Activated CD4-positive, alpha-beta memory T cell treated with anti-CD3 and anti-CD28 coated beads for 36 hours (primary cell): ENCODE data around the gene RPS6KC1. TPM values are rescaled to one million over a fixed set of nuclear protein-coding genes. Genes with fewer than 3 reads are reported as not detected.
"Not testable (repeated sequence)": the region's sequence is repeated elsewhere in the genome, so short reads cannot be mapped to it uniquely, and the experiment has no call there.

Experiments
- CTCF ChIA-PET: fragments of 350-600 bp; sonication (Branson Sonifier 250); formaldehyde crosslinking; loops from one replicate; lab custom pipeline; 2021; ENCODE audit warnings: antibody characterized with exemption, inconsistent platforms; lab: Charles Lee
- POLR2A ChIA-PET: fragments of 350-600 bp; sonication (Branson Sonifier 250); formaldehyde crosslinking; loops from one replicate; lab custom pipeline; 2021; ENCODE audit warnings: antibody characterized with exemption; lab: Charles Lee
- DNase-seq: peaks from one replicate; pipeline ENCODE4 v3.0.0-alpha.2; 2020
- H3K27ac Mint-ChIP-seq: one replicate; pipeline ENCODE4 v1.8.0; 2021; ENCODE audit warnings: mixed read lengths
- H3K27me3 Mint-ChIP-seq: one replicate; pipeline ENCODE4 v1.8.0; 2021; ENCODE audit warnings: mixed read lengths
- H3K36me3 Mint-ChIP-seq: one replicate; pipeline ENCODE4 v1.8.0; 2021; ENCODE audit warnings: mixed read lengths
- H3K4me1 Mint-ChIP-seq: one replicate; pipeline ENCODE4 v1.8.0; 2021; ENCODE audit warnings: low read depth, mixed read lengths
- H3K4me3 Mint-ChIP-seq: one replicate; pipeline ENCODE4 v1.8.0; 2021; ENCODE audit warnings: mild to moderate bottlenecking, mixed read lengths
- H3K9me3 Mint-ChIP-seq: one replicate; pipeline ENCODE4 v1.8.0; 2021; ENCODE audit warnings: mixed read lengths
- intact Hi-C: fragments of 100-400 bp; cut with micrococcal nuclease; formaldehyde crosslinking; loops from one replicate; pipeline ENCODE4 v1.15.1; 2023
- total RNA-seq, 2 experiments: library from RNA; stranded (reverse); gene quantifications; one replicate each; pipeline ENCODE4 v1.2.3, GENCODE V29; 2021

Gene RPS6KC1
- total RNA-seq, 2 experiments from 2014 or later = 5.9 to 6.7 TPM

- intact Hi-C loops = no loop called here
- CTCF ChIA-PET = no interaction called here
- H3K4me3 Mint-ChIP-seq = no peak overlapping the region
- no peaks in the 10 kb centered on the region for H3K27me3 Mint-ChIP-seq
- H3K9me3 Mint-ChIP-seq = no peaks in the 10 kb centered on the region
- H3K4me1 Mint-ChIP-seq = no peaks in the 10 kb centered on the region
- H3K36me3 Mint-ChIP-seq = peaks cover 13% of the 10 kb centered on the region
- POLR2A ChIA-PET = no interaction called here
- DNase-seq = no peak
- no peak overlapping the region for H3K27ac Mint-ChIP-seq
These were observed 120.7 kb downstream of the RPS6KC1 start for GRCh38 chr1:213171711-213172110.

GRCh38 chr1:213176341-213176740, 125.3 kb downstream of the RPS6KC1 start:
- Mint-ChIP-seq H3K27me3 (no peaks in the 10 kb centered on the region), H3K36me3 (peaks cover 36% of the 10 kb centered on the region), H3K27ac (no peak overlapping the region), H3K4me3 (no peak overlapping the region), H3K9me3 (no peaks in the 10 kb centered on the region), H3K4me1 (no peaks in the 10 kb centered on the region)
- intact Hi-C loops = no loop called here
- POLR2A ChIA-PET = no interaction called here
- no peak for DNase-seq
- CTCF ChIA-PET = no interaction called here

GRCh38 chr1:213179784-213180183, 128.7 kb downstream of the RPS6KC1 start:
- no peak overlapping the region for H3K27ac Mint-ChIP-seq
- no peaks in the 10 kb centered on the region for H3K4me1 Mint-ChIP-seq
- POLR2A ChIA-PET = no interaction called here
- H3K36me3 Mint-ChIP-seq = peaks cover 45% of the 10 kb centered on the region
- intact Hi-C loops = no loop called here
- DNase-seq = no peak
- peaks cover 12% of the 10 kb centered on the region for H3K9me3 Mint-ChIP-seq
- CTCF ChIA-PET = no interaction called here
- no peak overlapping the region for H3K4me3 Mint-ChIP-seq
- H3K27me3 Mint-ChIP-seq = no peaks in the 10 kb centered on the region

- Mint-ChIP-seq H3K4me3 (no peak overlapping the region), H3K4me1 (no peaks in the 10 kb centered on the region), H3K36me3 (peaks cover 51% of the 10 kb centered on the region), H3K27me3 (no peaks in the 10 kb centered on the region), H3K9me3 (peaks cover 19% of the 10 kb centered on the region), H3K27ac (no peak overlapping the region)
- no peak for DNase-seq
- intact Hi-C loops = no loop called here
- ChIA-PET POLR2A (no interaction called here), CTCF (no interaction called here)
These were observed 129.8 kb downstream of the RPS6KC1 start for GRCh38 chr1:213180833-213181232.

GRCh38 chr1:213183036-213183672, 132.1 kb downstream of the RPS6KC1 start:
- intact Hi-C loops = no loop called here
- no peak overlapping the region for H3K4me3 Mint-ChIP-seq
- H3K27me3 Mint-ChIP-seq = no peaks in the 10 kb centered on the region
- CTCF ChIA-PET = no interaction called here
- H3K9me3 Mint-ChIP-seq = peaks cover 33% of the 10 kb centered on the region
- H3K27ac Mint-ChIP-seq = no peak overlapping the region
- peaks cover 55% of the 10 kb centered on the region for H3K36me3 Mint-ChIP-seq
- H3K4me1 Mint-ChIP-seq = no peaks in the 10 kb centered on the region
- DNase-seq = no peak
- POLR2A ChIA-PET = no interaction called here

GRCh38 chr1:213186168-213186567, 135.1 kb downstream of the RPS6KC1 start:
- no peak for DNase-seq
- H3K27me3 Mint-ChIP-seq = no peaks in the 10 kb centered on the region
- no peak overlapping the region for H3K27ac Mint-ChIP-seq
- peaks cover 51% of the 10 kb centered on the region for H3K36me3 Mint-ChIP-seq
- intact Hi-C loops = no loop called here
- no peak overlapping the region for H3K4me3 Mint-ChIP-seq
- no peaks in the 10 kb centered on the region for H3K4me1 Mint-ChIP-seq
- peaks cover 47% of the 10 kb centered on the region for H3K9me3 Mint-ChIP-seq
- ChIA-PET CTCF (no interaction called here), POLR2A (no interaction called here)

- Mint-ChIP-seq H3K4me1 (no peaks in the 10 kb centered on the region), H3K27me3 (no peaks in the 10 kb centered on the region), H3K36me3 (peaks cover 57% of the 10 kb centered on the region), H3K27ac (no peak overlapping the region), H3K4me3 (no peak overlapping the region), H3K9me3 (peaks cover 26% of the 10 kb centered on the region)
- no peak for DNase-seq
- CTCF ChIA-PET = no interaction called here
- POLR2A ChIA-PET = no interaction called here
- intact Hi-C loops = no loop called here
These were observed 141.0 kb downstream of the RPS6KC1 start for GRCh38 chr1:213192026-213192425.

- no peak overlapping the region for H3K4me3 Mint-ChIP-seq
- peaks cover 72% of the 10 kb centered on the region for H3K36me3 Mint-ChIP-seq
- ChIA-PET POLR2A (no interaction called here), CTCF (no interaction called here)
- intact Hi-C loops = no loop called here
- peaks cover 37% of the 10 kb centered on the region for H3K9me3 Mint-ChIP-seq
- H3K4me1 Mint-ChIP-seq = no peaks in the 10 kb centered on the region
- DNase-seq = no peak
- H3K27ac Mint-ChIP-seq = no peak overlapping the region
- H3K27me3 Mint-ChIP-seq = no peaks in the 10 kb centered on the region
These were observed 143.3 kb downstream of the RPS6KC1 start for GRCh38 chr1:213194383-213194782.

- H3K9me3 Mint-ChIP-seq = peaks cover 37% of the 10 kb centered on the region
- no peaks in the 10 kb centered on the region for H3K4me1 Mint-ChIP-seq
- no peak overlapping the region for H3K4me3 Mint-ChIP-seq
- POLR2A ChIA-PET = no interaction called here
- H3K27me3 Mint-ChIP-seq = no peaks in the 10 kb centered on the region
- CTCF ChIA-PET = no interaction called here
- peaks cover 74% of the 10 kb centered on the region for H3K36me3 Mint-ChIP-seq
- H3K27ac Mint-ChIP-seq = no peak overlapping the region
- intact Hi-C loops = no loop called here
- no peak for DNase-seq
These were observed 143.8 kb downstream of the RPS6KC1 start for GRCh38 chr1:213194855-213195254.

GRCh38 chr1:213196328-213197054, 145.4 kb downstream of the RPS6KC1 start:
- H3K27me3 Mint-ChIP-seq, H3K4me3 Mint-ChIP-seq, intact Hi-C loops, DNase-seq, H3K4me1 Mint-ChIP-seq, CTCF ChIA-PET, POLR2A ChIA-PET, H3K27ac Mint-ChIP-seq: not testable (repeated sequence)
- H3K9me3 Mint-ChIP-seq = peaks cover 27% of the 10 kb centered on the region
- H3K36me3 Mint-ChIP-seq = peaks cover 71% of the 10 kb centered on the region

- POLR2A ChIA-PET = no interaction called here
- no peak overlapping the region for H3K4me3 Mint-ChIP-seq
- no peaks in the 10 kb centered on the region for H3K4me1 Mint-ChIP-seq
- H3K36me3 Mint-ChIP-seq = peaks cover 45% of the 10 kb centered on the region
- intact Hi-C loops = no loop called here
- CTCF ChIA-PET = no interaction called here
- H3K9me3 Mint-ChIP-seq = peaks cover 27% of the 10 kb centered on the region
- no peak for DNase-seq
- H3K27me3 Mint-ChIP-seq = no peaks in the 10 kb centered on the region
- H3K27ac Mint-ChIP-seq = no peak overlapping the region
These were observed 149.6 kb downstream of the RPS6KC1 start for GRCh38 chr1:213200630-213201029.

- CTCF ChIA-PET = no interaction called here
- Mint-ChIP-seq H3K4me3 (no peak overlapping the region), H3K4me1 (no peaks in the 10 kb centered on the region), H3K9me3 (peaks cover 22% of the 10 kb centered on the region), H3K27ac (no peak overlapping the region), H3K27me3 (no peaks in the 10 kb centered on the region), H3K36me3 (peaks cover 42% of the 10 kb centered on the region)
- DNase-seq = no peak
- intact Hi-C loops = no loop called here
- POLR2A ChIA-PET = no interaction called here
These were observed 150.5 kb downstream of the RPS6KC1 start for GRCh38 chr1:213201380-213202155.
